Measurements from ENCODE around the gene ATE1.
"Not testable (repeated sequence)": the region's sequence is repeated elsewhere in the genome, so short reads cannot be mapped to it uniquely, and the experiment has no call there.

The ATE1 gene

GRCh38 chr10:121826773-121827172 lies 101.1 kb downstream of the ATE1 start:
- DNase-seq: not testable (repeated sequence)

GRCh38 chr10:121823993-121824463 lies 103.8 kb downstream of the ATE1 start:
- no peak for DNase-seq

GRCh38 chr10:121822724-121823123 lies 105.1 kb downstream of the ATE1 start:
- DNase-seq: no peak

GRCh38 chr10:121822180-121822579 lies 105.7 kb downstream of the ATE1 start:
- no peak for DNase-seq

- no peak for DNase-seq
Observed at GRCh38 chr10:121819049-121819448, 108.8 kb downstream of the ATE1 start.

- DNase-seq: no peak
Observed at GRCh38 chr10:121818599-121818998, 109.2 kb downstream of the ATE1 start.

- DNase-seq: no peak
Observed at GRCh38 chr10:121816197-121816596, 111.6 kb downstream of the ATE1 start.

- DNase-seq: no peak
Observed at GRCh38 chr10:121813857-121814256, 114.0 kb downstream of the ATE1 start.

- DNase-seq: no peak
Observed at GRCh38 chr10:121813211-121813815, 114.5 kb downstream of the ATE1 start.

GRCh38 chr10:121812031-121812430 lies 115.8 kb downstream of the ATE1 start:
- DNase-seq: no peak

- DNase-seq: no peak
Observed at GRCh38 chr10:121811386-121811785, 116.4 kb downstream of the ATE1 start.

- DNase-seq: no peak
Observed at GRCh38 chr10:121808835-121809234, 119.0 kb downstream of the ATE1 start.

- no peak for DNase-seq
Observed at GRCh38 chr10:121804460-121804859, 123.4 kb downstream of the ATE1 start.

GRCh38 chr10:121803611-121804010 lies 124.2 kb downstream of the ATE1 start:
- DNase-seq: no peak

- no peak for DNase-seq
Observed at GRCh38 chr10:121800831-121801230, 127.0 kb downstream of the ATE1 start.

GRCh38 chr10:121800146-121800545 lies 127.7 kb downstream of the ATE1 start:
- DNase-seq: no peak

GRCh38 chr10:121797490-121797889 lies 130.3 kb downstream of the ATE1 start:
- DNase-seq: no peak

- no peak for DNase-seq
Observed at GRCh38 chr10:121796342-121796741, 131.5 kb downstream of the ATE1 start.

GRCh38 chr10:121792198-121792597 lies 135.6 kb downstream of the ATE1 start:
- no peak for DNase-seq

GRCh38 chr10:121791761-121792160 lies 136.1 kb downstream of the ATE1 start:
- no peak for DNase-seq

- no peak for DNase-seq
Observed at GRCh38 chr10:121788717-121789116, 139.1 kb downstream of the ATE1 start.

- no peak for DNase-seq
Observed at GRCh38 chr10:121788115-121788514, 139.7 kb downstream of the ATE1 start.

GRCh38 chr10:121787169-121787568 lies 140.7 kb downstream of the ATE1 start:
- no peak for DNase-seq

- DNase-seq: no peak
Observed at GRCh38 chr10:121783782-121784372, 144.0 kb downstream of the ATE1 start.

GRCh38 chr10:121781101-121781500 lies 146.7 kb downstream of the ATE1 start:
- no peak for DNase-seq
